NB4 (cell line): Measurements from ENCODE around the gene PDE4D.

Experiments used
- CTCF ChIP-seq: IDR thresholded peaks from one replicate; pipeline ENCODE4 v1.5.1; 2012; ENCODE audit warnings: low read depth, low read length
- POLR2A ChIP-seq: IDR thresholded peaks from 2 replicates; pipeline ENCODE4 v1.6.1; 2011; ENCODE audit warnings: mild to moderate bottlenecking; ENCODE audit not compliant: insufficient read length; ENCODE audit errors: extremely low read depth

GRCh38 chr5:59609501-59610265 is 283.8 kb downstream of the PDE4D start:
- TF ChIP-seq CTCF = no peak
- TF ChIP-seq POLR2A = no peak
